Femur (tissue), 1 donor: ENCODE results near the gene SSR2.

Source experiments
- DNase-seq: peaks from one replicate; pipeline ENCODE4 v3.0.0-alpha.2; 2017

Gene SSR2

GRCh38 chr1:156020293-156021092 is at the start of gene SSR2:
SSR2 (minus strand) TSS chr1:156020951; CDS start chr1:156020167, 784 bp downstream.
- peak; percentile 94 for DNase-seq

- no peak for DNase-seq
These were observed 49.8 kb upstream of the SSR2 start for GRCh38 chr1:156070548-156070947.

- no peak for DNase-seq
These were observed 49.0 kb upstream of the SSR2 start for GRCh38 chr1:156069490-156070455.

- DNase-seq = no peak
These were observed 46.5 kb upstream of the SSR2 start for GRCh38 chr1:156067262-156067661.

GRCh38 chr1:156065871-156066270 is 45.1 kb upstream of the SSR2 start:
- DNase-seq = no peak

- no peak for DNase-seq
These were observed 44.5 kb upstream of the SSR2 start for GRCh38 chr1:156065212-156065611.

- no peak for DNase-seq
These were observed 43.9 kb upstream of the SSR2 start for GRCh38 chr1:156064615-156065014.

GRCh38 chr1:156063997-156064285 is 43.2 kb upstream of the SSR2 start:
- DNase-seq = no peak

GRCh38 chr1:156062189-156062588 is 41.4 kb upstream of the SSR2 start:
- DNase-seq = no peak

GRCh38 chr1:156060937-156061636 is 40.3 kb upstream of the SSR2 start, which contains the start of gene RAB25:
RAB25 (plus strand) TSS chr1:156061160; CDS start chr1:156061401, 241 bp downstream.
- DNase-seq = no peak

- DNase-seq = no peak
These were observed 35.6 kb upstream of the SSR2 start for GRCh38 chr1:156056326-156056849.

GRCh38 chr1:156055281-156056048 is 34.7 kb upstream of the SSR2 start:
- DNase-seq = no peak

- DNase-seq = peak; percentile 99
These were observed 33.9 kb upstream of the SSR2 start, which contains the start of gene LAMTOR2 for GRCh38 chr1:156054500-156055280. LAMTOR2 (plus strand) TSS chr1:156054782; CDS start chr1:156054890, 108 bp downstream.

- peak; percentile 95 for DNase-seq
These were observed 33.2 kb upstream of the SSR2 start, which contains the start of gene UBQLN4 for GRCh38 chr1:156053768-156054499. UBQLN4 (minus strand) TSS chr1:156053798; CDS start chr1:156053701, 97 bp downstream.

- DNase-seq = peak; percentile 83
These were observed 32.4 kb upstream of the SSR2 start for GRCh38 chr1:156052862-156053767.

GRCh38 chr1:156051011-156051725 is 30.4 kb upstream of the SSR2 start:
- no peak for DNase-seq

GRCh38 chr1:156050376-156050775 is 29.6 kb upstream of the SSR2 start:
- DNase-seq = peak; percentile 73

GRCh38 chr1:156048663-156049258 is 28.0 kb upstream of the SSR2 start:
- DNase-seq = no peak
